Measurements from ENCODE around the gene SPATA24.

DNA sequence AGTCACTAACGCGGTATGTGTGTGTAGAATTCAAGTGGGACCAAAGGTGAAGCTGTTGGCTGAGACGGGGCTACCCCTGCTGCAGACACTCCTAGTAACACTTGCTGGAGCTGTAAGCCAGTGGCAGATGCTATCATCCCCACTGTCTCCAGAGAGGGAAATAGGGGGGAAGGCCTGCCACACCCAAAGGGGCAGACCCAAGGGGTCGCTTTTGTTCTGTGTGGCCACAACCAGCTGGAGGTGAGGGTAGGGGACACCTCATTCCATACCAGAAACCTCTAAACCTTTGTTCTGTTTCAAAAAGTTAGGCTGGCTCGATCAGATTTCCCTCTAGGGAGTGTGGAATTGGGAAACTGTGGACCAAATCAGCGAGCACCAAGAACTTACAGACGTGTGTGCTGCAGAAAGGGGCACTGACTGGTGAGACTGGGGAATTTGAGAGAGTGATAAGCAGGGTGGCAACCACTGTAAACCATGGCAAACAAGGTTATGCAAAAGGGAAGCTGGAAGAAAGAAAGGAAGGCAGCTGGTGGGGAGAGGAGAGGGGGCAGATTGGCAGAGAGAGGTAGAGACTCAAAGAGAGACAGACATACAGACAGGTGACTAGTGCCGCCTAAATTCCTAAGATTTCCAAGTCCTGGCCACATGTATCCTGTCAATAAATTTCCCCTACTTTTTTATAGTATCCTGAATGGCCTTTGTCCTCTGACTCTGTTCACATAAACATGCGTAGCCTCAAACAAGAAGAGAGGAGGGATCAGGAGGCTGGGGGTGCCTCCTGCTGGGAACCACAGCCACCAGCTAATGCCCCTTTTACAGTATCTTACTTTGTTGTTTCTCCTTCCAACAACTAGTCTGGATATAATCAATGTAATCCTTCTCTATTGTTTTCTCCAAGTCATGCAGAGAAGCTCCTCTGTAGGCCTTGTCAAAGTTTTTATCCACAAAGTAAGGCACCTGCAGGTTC lies 15.6 kb upstream of the SPATA24 start:
- TF ChIP-seq CTCF (IDR thresholded peaks at IDR 0.05) (no peak), POLR2A (IDR thresholded peaks at IDR 0.05) (no peak)
